IMR-90 (cell line): ENCODE measurements around the gene PDXDC1. TPM values are rescaled to one million over a fixed set of nuclear protein-coding genes. Genes with fewer than 3 reads are reported as not detected.
"Not testable (repeated sequence)": the region's sequence is repeated elsewhere in the genome, so short reads cannot be mapped to it uniquely, and the experiment has no call there.

Experiments used
- ATAC-seq: fragments of 200-7000 bp; cut with Tn5 transposase; 2 replicates; pipeline ENCODE4 v1.9.1; 2020; ENCODE audit warnings: low read depth, mild to moderate bottlenecking, moderate library complexity
- BruUV-seq: library from RNA; stranded (reverse); fragments of 400-500 nt; replicated peaks from 2 replicates; lab custom pipeline; 2021; lab: Mats Ljungman, UMichigan
- CTCF ChIA-PET: fragments of 300-600 bp; formaldehyde crosslinking; extraction: SDS; loops from one replicate; lab custom pipeline; 2021; ENCODE audit warnings: antibody characterized with exemption; lab: Yijun Ruan, JAX
- POLR2A ChIA-PET: fragments of 300-600 bp; sonication (Branson Sonifier 250); formaldehyde crosslinking; loops from one replicate; lab custom pipeline; 2022; ENCODE audit warnings: antibody characterized with exemption; ENCODE audit not compliant: unreplicated experiment; lab: Charles Lee
- DNase-seq: peaks from one replicate; pipeline ENCODE4 v3.0.0; 2013
- H2AFZ ChIP-seq: replicated peaks from 2 replicates; pipeline ENCODE3; 2013; ENCODE audit warnings: low read length, mild to moderate bottlenecking; ENCODE audit not compliant: poor library complexity
- H2AK5ac ChIP-seq: 2 replicates; pipeline ENCODE4 v1.6.1; 2013; ENCODE audit warnings: low read depth, low read length, inconsistent platforms
- H2AK9ac ChIP-seq: replicated peaks from 2 replicates; pipeline ENCODE3; 2013; ENCODE audit warnings: mild to moderate bottlenecking, low read depth, low read length, moderate library complexity; ENCODE audit not compliant: poor library complexity
- H2BK120ac ChIP-seq: 2 replicates; pipeline ENCODE4 v1.6.1; 2013; ENCODE audit warnings: low read depth, low read length, inconsistent platforms
- H2BK15ac ChIP-seq: 3 replicates; pipeline ENCODE4 v1.6.1; 2013; ENCODE audit warnings: low read depth, low read length, inconsistent platforms
- H2BK20ac ChIP-seq: 2 replicates; pipeline ENCODE4 v1.6.1; 2013; ENCODE audit warnings: low read depth, mild to moderate bottlenecking, inconsistent platforms, low read length, moderate library complexity
- H2BK5ac ChIP-seq: 2 replicates; pipeline ENCODE4 v1.6.1; 2013; ENCODE audit warnings: mild to moderate bottlenecking, low read depth, low read length, inconsistent platforms; ENCODE audit not compliant: poor library complexity, severe bottlenecking
- H3K14ac ChIP-seq: replicated peaks from 2 replicates; pipeline ENCODE4 v1.6.1; 2013; ENCODE audit warnings: low read depth, low read length, inconsistent platforms
- H3K18ac ChIP-seq: 2 replicates; pipeline ENCODE4 v1.6.1; 2013; ENCODE audit warnings: low read depth, low read length, control low read depth
- H3K23ac ChIP-seq: 2 replicates; pipeline ENCODE4 v1.6.1; 2013; ENCODE audit warnings: low read depth, low read length, inconsistent platforms
- H3K27ac ChIP-seq: 2 replicates; pipeline ENCODE4 v1.5.1; 2013; ENCODE audit warnings: mild to moderate bottlenecking, control low read depth, low read length; ENCODE audit not compliant: insufficient read depth
- H3K27me3 ChIP-seq: 2 replicates; pipeline ENCODE4 v1.6.1; 2013; ENCODE audit warnings: low read length; ENCODE audit not compliant: control insufficient read depth, insufficient read depth
- H3K36me3 ChIP-seq: 2 replicates; pipeline ENCODE4 v1.6.1; 2013; ENCODE audit warnings: low read length, mixed read lengths; ENCODE audit not compliant: control insufficient read depth, insufficient read depth
- H3K4ac ChIP-seq: 2 replicates; pipeline ENCODE4 v1.6.1; 2013; ENCODE audit warnings: low read depth, low read length, inconsistent platforms
- H3K4me1 ChIP-seq: 2 replicates; pipeline ENCODE4 v1.6.1; 2013; ENCODE audit warnings: low read length, mixed read lengths; ENCODE audit not compliant: control insufficient read depth, insufficient read depth
- H3K4me2 ChIP-seq: 2 replicates; pipeline ENCODE4 v1.6.1; 2013; ENCODE audit warnings: low read depth, mild to moderate bottlenecking, control low read depth, low read length, moderate library complexity
- H3K4me3 ChIP-seq: 2 replicates; pipeline ENCODE4 v1.5.1; 2013; ENCODE audit warnings: low read depth, mild to moderate bottlenecking, control low read depth, low read length, moderate library complexity; ENCODE audit not compliant: insufficient read depth
- H3K56ac ChIP-seq: 2 replicates; pipeline ENCODE4 v1.6.1; 2013; ENCODE audit warnings: low read length, inconsistent platforms; ENCODE audit not compliant: insufficient read depth; ENCODE audit errors: extremely low read depth
- H3K79me1 ChIP-seq, 2 experiments: 2 replicates each; pipeline ENCODE4 v1.6.1; 2013; ENCODE audit warnings: low read length in 2 of 2, inconsistent platforms in 1 of 2, low read depth in 1 of 2
- H3K9ac ChIP-seq: 2 replicates; pipeline ENCODE4 v1.6.1; 2013; ENCODE audit warnings: low read depth, low read length, control low read depth
- H3K9me1 ChIP-seq: 2 replicates; pipeline ENCODE4 v1.6.1; 2013; ENCODE audit warnings: low read length, inconsistent platforms; ENCODE audit not compliant: insufficient read depth
- H3K9me3 ChIP-seq: 2 replicates; pipeline ENCODE4 v1.6.1; 2013; ENCODE audit warnings: low read length; ENCODE audit not compliant: control insufficient read depth, insufficient read depth
- H4K20me1 ChIP-seq: 2 replicates; pipeline ENCODE4 v1.6.1; 2013; ENCODE audit warnings: low read length, inconsistent platforms; ENCODE audit not compliant: insufficient read depth
- H4K5ac ChIP-seq: 2 replicates; pipeline ENCODE4 v1.6.1; 2013; ENCODE audit warnings: mild to moderate bottlenecking, low read depth, low read length, control low read depth
- H4K8ac ChIP-seq, 2 experiments: 2 replicates each; pipeline ENCODE4 v1.6.1; 2013; ENCODE audit warnings: low read depth in 2 of 2, low read length in 2 of 2, control low read depth in 1 of 2, inconsistent platforms in 1 of 2
- H4K91ac ChIP-seq: 2 replicates; pipeline ENCODE4 v1.6.1; 2013; ENCODE audit warnings: low read depth, low read length, inconsistent platforms; ENCODE audit not compliant: insufficient read depth
- WGBS, 2 experiments: methylation state at CpG; one replicate each; pipeline versions ENCODE4 v1.1.5 to v1.1.7; 2013; ENCODE audit warnings: missing lambda C conversion rate in 2 of 2; ENCODE audit not compliant: insufficient read length in 1 of 2; ENCODE audit errors: extremely low coverage in 2 of 2; 5-methylcytosine and 5-hydroxymethylcytosine counted together
- dilution Hi-C: fragments of 300-500 bp; cut with HindIII; formaldehyde crosslinking; loops from one replicate; pipeline ENCODE4 v1.14.3; 2018; ENCODE audit warnings: low sequenced_read_pairs; ENCODE audit not compliant: unreplicated experiment
- in situ Hi-C: fragments of 300-500 bp; cut with MboI; formaldehyde crosslinking; loops from 3 replicates; pipeline ENCODE4 v1.14.3; 2019; ENCODE audit warnings: low sequenced_read_pairs, inconsistent platforms, mixed read lengths
- intact Hi-C: fragments of 100-400 bp; cut with micrococcal nuclease; formaldehyde crosslinking; loops from 2 replicates; pipeline ENCODE4 v1.10.0; 2022
- polyA plus RNA-seq, 3 experiments: library from polyadenylated mRNA; depleted of rRNA; stranded (reverse); fragments of >200 nt; gene quantifications; 2 replicates each; pipeline ENCODE4 v1.2.3, GENCODE V29; 2012; ENCODE audit warnings: low replicate concordance in 1 of 3
- total RNA-seq: library from RNA; depleted of rRNA; stranded (reverse); fragments of >200 nt; gene quantifications from 2 replicates; pipeline ENCODE4 v1.2.3, GENCODE V29; 2012

PDXDC1 gene
- total and polyA plus RNA-seq, 2 of the 4 experiments (the other 2 are of a cell fraction): 68.7 to 117 TPM

DNA sequence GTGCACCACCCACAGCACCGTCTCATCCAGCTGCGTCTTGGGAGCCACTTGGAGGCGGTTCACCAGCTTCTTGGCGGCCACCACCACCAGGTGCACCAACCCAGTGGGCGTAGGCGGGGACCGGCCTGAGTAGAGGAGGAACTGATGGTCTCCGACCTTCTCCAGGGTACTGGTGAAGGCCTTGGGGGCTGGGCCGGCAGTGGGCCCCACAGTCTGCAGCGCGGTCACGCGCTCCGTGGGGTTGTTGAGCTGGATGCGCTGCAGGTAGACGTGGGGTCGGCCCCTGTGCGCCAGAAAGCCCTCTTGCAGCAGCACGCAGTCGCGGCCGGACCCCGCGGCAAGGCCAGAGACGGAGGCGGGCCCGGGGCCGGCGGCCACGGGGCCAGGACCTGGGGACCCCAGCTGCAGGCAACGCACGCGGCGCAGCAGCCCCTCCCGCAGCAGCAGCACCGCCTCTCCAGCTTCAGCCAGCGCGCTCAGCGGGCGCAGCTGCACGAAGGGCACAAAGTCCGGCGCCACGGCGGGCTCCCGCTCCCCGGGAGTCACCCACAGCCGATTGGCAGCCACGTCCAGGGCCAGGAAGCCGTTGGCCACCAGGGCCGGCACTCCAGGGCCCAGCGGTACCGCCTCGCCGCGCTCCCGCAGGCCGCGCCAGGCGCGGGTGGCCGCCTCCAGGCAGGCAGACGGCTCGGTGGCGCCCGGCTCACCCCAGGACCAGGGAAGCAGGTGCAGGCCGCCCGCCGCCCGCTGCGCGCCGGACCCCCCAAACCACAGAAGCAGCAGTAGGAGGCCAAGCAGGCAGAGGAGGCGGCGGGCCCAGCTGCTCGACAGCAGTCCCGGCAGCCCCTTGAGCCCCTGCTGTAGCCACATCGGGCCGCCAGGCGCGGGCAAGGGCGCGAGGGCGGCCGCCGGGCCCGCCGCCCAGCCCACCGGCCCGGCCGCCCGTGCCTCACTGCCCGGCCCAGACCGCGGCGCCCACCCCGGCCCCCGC lies 14.8 kb downstream of the PDXDC1 start:
- H3K9me3 ChIP-seq, H3K9ac ChIP-seq, H2AFZ ChIP-seq, intact Hi-C loops, H2AK5ac ChIP-seq, H3K4ac ChIP-seq, H3K23ac ChIP-seq, BruUV-seq, H2BK120ac ChIP-seq, H3K4me3 ChIP-seq, POLR2A ChIA-PET, H2BK20ac ChIP-seq, dilution Hi-C loops, H3K27ac ChIP-seq, H2AK9ac ChIP-seq, CTCF ChIA-PET, H3K18ac ChIP-seq, H4K91ac ChIP-seq, H3K56ac ChIP-seq, H3K14ac ChIP-seq, DNase-seq, H3K27me3 ChIP-seq, in situ Hi-C loops, H3K4me2 ChIP-seq, H4K8ac ChIP-seq, H2BK5ac ChIP-seq, H3K4me1 ChIP-seq, H2BK15ac ChIP-seq, H4K5ac ChIP-seq: not testable (repeated sequence)
- peaks cover 21% of the 10 kb centered on the region for H3K36me3 ChIP-seq
- ATAC-seq: peak; percentile 30
- H3K79me1 ChIP-seq: peaks cover 15 to 66% of the 10 kb centered on the region in 2 experiments
- peaks cover 77% of the 10 kb centered on the region for H4K20me1 ChIP-seq
- 62% methylated on average over 45 of the region's 98 CpGs; no CpG with 5 or more reads in 1 of the 2 experiments for WGBS, 2 experiments
- H3K9me1 ChIP-seq: peaks cover 11% of the 10 kb centered on the region

GRCh38 chr16:14993277-14994151 lies 18.7 kb downstream of the PDXDC1 start:
- intact Hi-C loops, POLR2A ChIA-PET, H3K4ac ChIP-seq, dilution Hi-C loops, H3K4me1 ChIP-seq, H3K9ac ChIP-seq, in situ Hi-C loops, H3K9me3 ChIP-seq, ATAC-seq, H2BK20ac ChIP-seq, H2BK5ac ChIP-seq, H3K18ac ChIP-seq, H2AK9ac ChIP-seq, H2AK5ac ChIP-seq, H2BK120ac ChIP-seq, H4K5ac ChIP-seq, H4K91ac ChIP-seq, H3K23ac ChIP-seq, H3K56ac ChIP-seq, H3K27me3 ChIP-seq, CTCF ChIA-PET, H3K4me3 ChIP-seq, H3K14ac ChIP-seq, H4K8ac ChIP-seq, H2BK15ac ChIP-seq, DNase-seq, H3K4me2 ChIP-seq, H2AFZ ChIP-seq, H3K27ac ChIP-seq: not testable (repeated sequence)
- no CpG with 5 or more reads among the region's 7 CpGs for WGBS, 2 experiments
- peaks cover 9 to 66% of the 10 kb centered on the region in 2 experiments for H3K79me1 ChIP-seq
- H3K9me1 ChIP-seq: peaks cover 11% of the 10 kb centered on the region
- BruUV-seq: TSS peak; percentile 17
- peaks cover 12% of the 10 kb centered on the region for H3K36me3 ChIP-seq
- peaks cover 71% of the 10 kb centered on the region for H4K20me1 ChIP-seq
